Right lobe of liver (tissue), 4 donors: ENCODE results near the gene SIL1.

Experiments
- CTCF ChIP-seq, 4 donors: fragments of 200-600 bp in 3 of 4; fragments of 450-650 bp in 1 of 4; IDR thresholded peaks; one replicate each; pipeline versions ENCODE4 v1.5.1 to v1.8.0; 2016 to 2022; ENCODE audit warnings: antibody characterized with exemption in 4 of 4, mild to moderate bottlenecking in 2 of 4
- POLR2A ChIP-seq: fragments of 450-650 bp; IDR thresholded peaks from one replicate; pipeline ENCODE4 v1.6.1; 2017; ENCODE audit warnings: antibody characterized with exemption, mild to moderate bottlenecking
- donor health status: DM: no; HTN: no; CAD: no.
- donor health status: DM: no; HTN: no; CAD: no.
- donor health status: DM: no; HTN: yes; CAD: no.

- TF ChIP-seq POLR2A (no peak), CTCF (IDR thresholded peaks at IDR 0.05) (no peak)
These were observed 244.5 kb downstream of the SIL1 start for GRCh38 chr5:138953387-138954256.
